GM10847 (cell line): ENCODE data around the gene KRT75.

ENCODE experiments used
- POLR2A ChIP-seq: IDR thresholded peaks from 2 replicates; pipeline ENCODE4 v1.6.1; 2011; ENCODE audit not compliant: insufficient read length; ENCODE audit errors: extremely low read depth

The KRT75 gene

GRCh38 chr12:52443966-52444365 is 9.8 kb upstream of the KRT75 start:
- no peak for TF ChIP-seq POLR2A

- no peak for TF ChIP-seq POLR2A
These were observed 8.5 kb upstream of the KRT75 start for GRCh38 chr12:52442600-52443061.

- no peak for TF ChIP-seq POLR2A
These were observed 7.2 kb upstream of the KRT75 start for GRCh38 chr12:52441320-52441911.

GRCh38 chr12:52440821-52441319 is 6.7 kb upstream of the KRT75 start:
- TF ChIP-seq POLR2A: no peak

- TF ChIP-seq POLR2A: no peak
These were observed 5.7 kb upstream of the KRT75 start for GRCh38 chr12:52439845-52440244.

GRCh38 chr12:52439420-52439819 is 5.2 kb upstream of the KRT75 start:
- no peak for TF ChIP-seq POLR2A

- no peak for TF ChIP-seq POLR2A
These were observed 4.4 kb upstream of the KRT75 start for GRCh38 chr12:52438305-52439301.

- TF ChIP-seq POLR2A: no peak
These were observed 3.3 kb upstream of the KRT75 start for GRCh38 chr12:52437508-52437907.

- no peak for TF ChIP-seq POLR2A
These were observed 2.8 kb upstream of the KRT75 start for GRCh38 chr12:52436828-52437474.

- TF ChIP-seq POLR2A: no peak
These were observed 2.0 kb upstream of the KRT75 start for GRCh38 chr12:52436000-52436827.

GRCh38 chr12:52435659-52435999 is 1.5 kb upstream of the KRT75 start:
- no peak for TF ChIP-seq POLR2A

GRCh38 chr12:52434760-52435530 is 774 bp upstream of the KRT75 start:
- no peak for TF ChIP-seq POLR2A

GRCh38 chr12:52433501-52434080 is 580 bp downstream of the KRT75 start:
- no peak for TF ChIP-seq POLR2A

- TF ChIP-seq POLR2A: no peak
These were observed 1.5 kb downstream of the KRT75 start for GRCh38 chr12:52432559-52433207.

- TF ChIP-seq POLR2A: no peak
These were observed 6.0 kb downstream of the KRT75 start for GRCh38 chr12:52428121-52428520.
